GM04503 (cell line): ENCODE results near the gene WDR64.
A peak's percentile ranks its signal among the peaks of the same experiment; 100 is the strongest.
"Not testable (repeated sequence)": the region's sequence is repeated elsewhere in the genome, so short reads cannot be mapped to it uniquely, and the experiment has no call there.

Experiments
- DNase-seq: peaks from one replicate; pipeline ENCODE4 v3.0.0-alpha.2; 2012; ENCODE audit warnings: low read depth

Gene WDR64

DNA sequence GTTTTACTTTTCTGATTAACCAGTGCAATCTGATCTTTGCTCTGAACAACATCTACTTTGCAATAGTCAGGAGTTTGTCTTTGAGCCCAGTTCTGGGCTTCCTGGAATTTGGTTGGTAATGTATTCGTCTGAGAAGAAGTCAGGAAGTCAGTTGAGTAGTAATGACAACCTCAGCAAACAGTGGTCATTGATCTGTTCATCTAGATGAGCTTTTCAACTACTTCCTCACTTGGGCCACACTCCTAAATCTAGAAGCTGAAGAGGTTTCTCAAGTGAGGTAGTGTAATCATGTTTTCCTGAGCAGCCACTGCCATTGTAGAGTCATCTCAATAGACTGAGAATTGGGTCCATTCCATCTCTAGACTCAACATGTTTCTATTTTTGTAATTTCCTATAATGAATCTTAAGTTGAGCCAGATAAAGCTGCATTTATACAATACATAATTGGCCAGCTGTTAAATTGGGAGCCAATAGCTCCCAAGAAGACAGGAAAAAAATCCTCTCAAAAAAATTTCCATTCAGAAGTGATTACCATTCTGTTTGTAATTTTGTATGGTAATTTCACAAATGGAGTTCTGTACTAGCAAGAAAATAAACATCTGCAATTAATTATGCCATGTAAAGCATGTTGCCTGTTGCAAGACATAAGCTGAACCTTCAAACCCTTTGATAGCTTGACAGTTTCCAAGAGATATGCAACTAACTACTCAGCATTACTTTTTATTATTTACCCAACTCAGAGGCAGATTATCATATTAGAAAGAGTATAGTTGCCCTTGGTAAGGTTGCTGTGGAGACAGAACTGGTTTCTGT lies 49.6 kb downstream of the WDR64 start:
- peak; percentile 17 for DNase-seq

DNA sequence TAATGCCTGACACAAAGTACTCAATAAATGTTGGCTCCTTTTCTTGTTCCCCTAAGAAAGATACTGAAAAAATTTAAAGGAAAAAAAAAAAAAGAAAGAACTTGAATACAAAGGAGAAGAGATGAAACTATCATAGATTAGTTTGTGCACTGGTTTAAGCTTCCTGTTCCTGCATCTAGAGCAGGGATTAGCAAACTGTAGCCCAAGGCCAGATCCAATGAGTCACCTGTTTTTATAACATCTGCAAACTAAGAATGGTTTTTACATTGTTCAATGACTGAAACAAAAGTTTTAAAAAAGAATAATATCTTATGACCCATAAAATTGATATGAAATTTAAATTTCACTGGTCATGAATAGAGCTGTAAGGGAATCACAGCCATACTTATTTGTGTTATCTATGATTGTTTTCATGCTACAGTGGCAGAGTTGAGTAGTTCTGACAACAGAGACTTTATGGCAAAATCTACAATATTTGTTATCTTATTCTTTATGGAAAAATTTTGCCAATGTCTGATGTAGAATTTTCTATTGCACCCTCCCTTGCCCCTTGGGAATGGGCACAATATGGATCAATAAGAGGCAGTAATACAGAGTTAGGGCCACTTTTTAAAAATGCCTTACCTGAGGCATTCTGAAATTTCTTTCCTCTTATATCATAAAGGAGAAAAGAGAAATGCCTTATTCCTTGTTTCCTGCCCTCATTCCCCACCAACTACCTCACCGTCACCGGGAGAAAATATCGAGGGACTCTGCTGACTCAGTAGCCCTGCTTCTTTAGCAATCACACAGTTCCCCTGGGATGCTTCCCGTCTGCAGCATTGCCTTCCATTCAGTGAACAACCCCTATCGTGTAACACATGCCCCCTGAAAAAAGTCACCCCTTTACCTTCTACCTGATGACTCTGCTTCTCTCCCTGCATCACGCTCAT lies 50.6 kb downstream of the WDR64 start:
- DNase-seq = peak; percentile 26

- DNase-seq = not testable (repeated sequence)
Measured at GRCh38 chr1:241703739-241704138, 51.7 kb downstream of the WDR64 start.

- DNase-seq = no peak
Measured at GRCh38 chr1:241706257-241706656, 54.2 kb downstream of the WDR64 start.

DNA sequence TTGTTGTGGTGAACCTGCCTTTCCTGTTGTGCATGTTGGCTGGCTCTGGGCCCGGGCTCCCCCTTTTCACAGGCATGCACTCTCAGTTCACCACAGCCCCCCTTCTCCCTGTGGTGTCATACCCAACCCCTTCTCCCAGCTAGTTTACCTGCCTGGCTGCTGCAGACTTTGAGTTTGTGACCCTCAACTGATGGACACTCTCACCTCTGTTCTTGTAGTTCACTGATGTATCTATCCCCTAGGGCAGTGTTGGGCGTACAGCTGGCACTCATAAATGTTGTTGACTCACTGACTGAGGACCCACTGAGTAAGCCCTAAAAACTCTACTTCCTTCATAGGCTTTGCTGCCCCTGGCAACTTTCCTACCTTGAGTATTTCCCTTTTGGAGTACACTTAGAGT lies 54.9 kb downstream of the WDR64 start:
- DNase-seq = peak; percentile 39

GRCh38 chr1:241707442-241707841 lies 55.4 kb downstream of the WDR64 start:
- DNase-seq = no peak

- DNase-seq = no peak
Measured at GRCh38 chr1:241711326-241711725, 59.2 kb downstream of the WDR64 start.

DNA sequence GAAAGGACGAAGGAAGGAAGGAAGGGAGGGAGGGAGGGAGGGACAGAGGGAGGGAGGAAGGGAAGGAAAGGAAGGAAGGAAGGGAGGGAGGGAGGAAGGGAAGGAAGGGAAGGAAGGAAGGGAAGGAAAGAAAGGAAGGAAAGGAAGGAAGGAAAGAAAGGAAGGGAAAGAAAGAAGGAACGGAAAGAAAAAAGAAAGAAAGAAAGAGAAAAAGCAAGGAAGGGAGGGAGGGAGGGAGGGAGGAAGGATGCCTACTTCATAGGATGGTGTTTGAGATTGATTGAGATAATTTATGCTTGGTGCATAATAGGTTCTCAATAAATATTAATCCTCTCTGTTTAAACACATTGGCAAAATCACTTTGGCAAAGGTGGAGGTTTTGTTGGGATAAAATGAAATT lies 61.2 kb downstream of the WDR64 start:
- DNase-seq = no peak

GRCh38 chr1:241714321-241715218 lies 62.5 kb downstream of the WDR64 start:
- DNase-seq = no peak

DNA sequence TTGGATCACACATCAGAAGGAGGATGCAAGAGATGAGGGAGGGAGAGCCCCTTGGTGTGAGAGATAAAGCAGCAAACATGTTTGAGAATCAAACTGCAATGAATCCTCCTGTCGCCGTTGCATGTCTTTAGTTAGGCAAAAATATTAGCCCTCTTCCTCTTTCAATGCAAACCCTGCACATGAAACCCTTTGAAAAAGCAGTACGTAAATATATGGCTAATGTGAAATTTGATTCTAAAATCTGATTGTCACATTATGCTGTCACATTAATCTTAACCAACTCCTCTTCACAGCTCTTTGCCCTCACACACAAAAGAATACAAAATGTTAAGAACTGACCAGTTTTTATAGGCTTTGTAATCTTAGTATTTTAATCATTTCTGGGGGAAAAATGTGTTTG lies 63.4 kb downstream of the WDR64 start:
- no peak for DNase-seq

GRCh38 chr1:241715956-241716355 lies 63.9 kb downstream of the WDR64 start:
- no peak for DNase-seq

DNA sequence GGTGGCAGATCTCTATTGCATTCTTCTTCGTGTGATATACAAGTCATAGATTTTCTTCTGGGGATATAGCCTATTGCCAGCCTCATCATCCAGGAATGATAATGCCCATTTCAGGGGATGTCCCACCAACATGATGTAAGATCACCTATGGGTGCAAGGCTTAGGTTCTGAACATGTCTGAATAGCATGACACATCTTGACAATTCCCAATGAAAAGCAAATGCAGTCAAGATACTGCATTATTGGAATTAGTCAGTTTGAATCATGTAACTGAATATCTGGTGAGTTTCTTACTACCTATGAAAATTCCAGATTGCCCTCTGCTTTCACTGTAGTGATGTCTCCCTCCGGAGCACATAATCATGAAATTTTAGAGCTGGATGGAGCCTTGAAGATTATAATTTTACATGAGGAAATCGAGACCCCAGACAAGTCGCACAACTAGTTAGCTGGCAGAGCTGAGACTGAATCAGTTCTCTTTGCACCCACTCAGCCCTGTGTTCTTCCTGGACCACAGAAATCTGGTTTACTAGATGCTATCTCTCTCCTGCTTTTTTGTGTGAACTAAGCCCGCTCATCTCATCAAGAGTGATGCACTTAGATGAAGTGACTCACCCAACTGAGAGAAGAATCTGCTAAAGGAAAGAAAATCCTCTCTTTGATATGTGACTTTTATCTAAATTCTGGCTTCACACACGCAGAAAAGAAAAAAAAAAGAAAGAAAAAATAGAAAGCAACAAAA lies 65.0 kb downstream of the WDR64 start:
- DNase-seq = no peak

DNA sequence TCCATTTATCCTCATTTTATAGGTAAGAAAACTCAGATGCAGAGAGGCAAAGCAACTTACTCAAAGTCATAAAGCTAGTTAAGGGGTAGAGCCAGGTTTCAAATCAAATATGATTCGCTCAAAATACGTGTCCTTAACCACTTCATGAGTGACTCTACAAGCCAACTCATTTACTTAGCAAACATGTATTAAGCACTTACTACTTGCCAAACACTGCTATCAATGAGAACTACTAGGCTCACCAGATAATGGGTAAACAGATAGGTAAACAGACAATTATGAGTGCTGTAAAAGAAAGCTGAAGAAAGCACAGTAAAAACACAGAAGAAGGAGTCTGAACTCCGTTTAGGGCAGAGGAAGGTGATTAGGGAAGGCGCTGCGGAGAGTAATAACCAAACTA lies 65.9 kb downstream of the WDR64 start:
- no peak for DNase-seq

- DNase-seq = no peak
Measured at GRCh38 chr1:241721011-241721410, 68.9 kb downstream of the WDR64 start.

DNA sequence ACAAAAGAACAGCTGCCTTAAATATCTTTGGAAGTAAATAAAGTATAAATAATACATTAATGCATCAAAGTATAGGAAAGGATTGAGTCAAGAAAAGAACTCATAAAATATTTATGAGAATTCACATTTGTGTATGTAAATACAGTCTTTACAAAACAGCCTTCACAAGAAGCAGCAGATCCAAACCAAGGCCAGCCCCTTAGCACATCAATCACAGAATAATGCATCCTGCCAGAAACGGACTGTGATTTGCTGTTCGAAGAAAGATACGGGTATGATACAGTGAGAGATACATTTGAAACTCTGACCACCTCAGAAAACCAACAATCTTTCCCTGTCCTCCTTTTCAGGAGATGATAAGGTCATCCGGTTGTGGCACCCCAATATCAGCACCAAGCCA lies 70.9 kb downstream of the WDR64 start:
- no peak for DNase-seq

DNA sequence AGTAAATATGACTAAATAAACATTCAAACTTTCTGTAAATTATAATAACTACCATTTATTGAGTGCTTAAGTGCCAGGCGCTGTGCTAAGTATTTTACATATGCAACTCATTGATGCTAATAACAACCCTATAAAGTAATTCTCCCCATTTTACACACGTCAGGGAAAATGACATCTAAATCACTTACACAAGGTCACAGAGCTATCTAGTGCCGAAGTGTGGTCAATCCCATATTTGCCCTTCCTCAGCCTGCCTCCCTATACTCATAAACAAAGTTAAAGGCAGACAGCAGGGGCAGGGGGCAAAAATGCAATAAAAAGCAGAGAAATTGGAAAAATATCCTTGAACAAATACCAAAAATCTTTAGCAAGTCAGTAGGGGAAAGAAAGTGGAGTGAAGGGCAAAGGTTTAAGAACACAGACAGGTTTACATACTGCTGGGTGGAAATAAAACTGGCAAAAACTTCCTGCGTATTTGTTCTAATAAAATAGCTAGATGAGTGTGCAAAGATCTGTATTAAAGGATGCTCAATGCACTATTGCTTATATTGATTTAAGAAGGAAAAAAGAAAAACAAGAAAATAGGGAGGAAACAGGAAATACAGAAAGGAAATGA lies 72.8 kb downstream of the WDR64 start:
- no peak for DNase-seq

GRCh38 chr1:241730031-241730430 lies 78.0 kb downstream of the WDR64 start:
- no peak for DNase-seq

- no peak for DNase-seq
Measured at GRCh38 chr1:241733899-241734298, 81.8 kb downstream of the WDR64 start.

- DNase-seq = no peak
Measured at GRCh38 chr1:241734533-241734932, 82.5 kb downstream of the WDR64 start.

DNA sequence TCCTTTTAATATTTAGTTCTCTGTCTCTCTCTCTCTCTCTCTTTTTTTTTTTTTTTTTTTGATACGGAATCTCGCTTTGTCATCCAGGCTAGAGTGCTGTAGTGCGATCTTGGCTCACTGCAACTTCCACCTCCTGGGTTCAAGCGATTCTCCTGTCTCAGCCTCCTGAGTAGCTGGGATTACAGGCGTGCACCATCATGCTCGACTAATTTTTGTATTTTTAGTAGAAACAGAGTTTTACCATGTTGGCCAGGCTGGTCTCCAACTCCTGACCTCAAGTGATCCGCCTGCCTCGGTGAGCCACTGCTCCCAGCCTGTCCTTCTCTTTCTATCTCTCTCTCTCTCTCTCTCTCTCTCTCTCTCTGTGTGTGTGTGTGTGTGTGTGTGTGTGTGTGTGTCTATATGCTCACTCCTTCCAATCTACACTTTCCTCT lies 83.4 kb downstream of the WDR64 start:
- not testable (repeated sequence) for DNase-seq

DNA sequence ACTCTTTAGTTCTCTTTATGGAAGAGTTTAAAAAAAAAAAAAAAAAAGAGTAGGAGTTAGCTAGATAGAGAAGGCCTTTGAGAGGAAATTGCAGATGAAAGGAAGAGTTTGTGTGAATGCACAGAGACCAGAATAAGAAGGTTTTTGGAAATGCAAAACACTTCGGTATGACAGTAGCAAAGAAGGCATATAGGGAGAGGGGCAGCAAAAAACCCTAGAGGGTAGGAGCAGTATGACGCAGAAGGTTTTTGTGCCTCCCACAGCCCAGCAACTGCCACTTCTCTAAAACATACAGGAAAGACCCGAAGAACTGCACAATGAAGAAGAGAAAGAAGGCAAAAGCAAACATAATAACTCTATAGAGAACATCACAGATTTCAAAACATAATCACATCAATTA lies 84.3 kb downstream of the WDR64 start:
- no peak for DNase-seq
